Cerebellar nuclear complex (tissue), 1 donor: ENCODE data around the gene SPAG6.

Experiments
- DNase-seq, 2 experiments: peaks; one replicate each; lab custom pipeline; 2025; lab: John Stamatoyannopoulos, UW

Gene SPAG6

DNA sequence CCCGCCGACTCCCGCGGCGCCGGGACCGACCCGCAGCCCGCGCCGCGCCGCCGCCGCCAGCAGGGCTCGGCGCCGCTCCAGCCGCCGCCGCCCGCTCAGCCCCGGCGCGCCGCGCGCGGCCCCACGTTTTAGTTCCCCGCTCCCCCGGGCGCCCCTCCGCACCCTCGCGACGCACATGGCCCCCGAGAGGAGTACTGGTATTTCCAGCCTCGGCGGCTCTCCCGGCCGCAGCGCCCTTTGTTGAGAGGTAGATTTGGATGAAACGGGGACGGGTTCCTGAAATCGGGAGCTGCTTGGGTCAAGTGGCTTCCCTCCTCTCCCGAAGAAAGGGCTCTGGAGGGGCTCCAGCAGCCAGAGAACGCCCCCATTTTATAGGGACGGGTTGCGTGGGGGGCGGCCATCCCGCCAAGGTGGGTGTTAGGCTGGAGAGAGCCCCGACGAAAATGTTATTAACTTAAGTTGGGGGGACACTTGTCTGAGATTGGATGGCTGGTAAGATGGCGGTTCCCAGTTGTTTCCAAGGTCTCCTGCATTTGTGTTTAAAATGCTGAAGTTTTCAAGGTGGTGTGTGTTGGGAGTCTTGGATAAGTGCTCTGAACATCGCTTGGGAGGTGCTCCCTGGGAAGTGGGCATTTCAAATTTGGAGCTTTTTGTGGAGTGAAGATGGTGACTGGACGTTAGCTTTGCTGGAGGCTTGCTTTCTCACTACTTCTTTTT lies 23.2 kb upstream of the SPAG6 start:
- no peak for DNase-seq

DNA sequence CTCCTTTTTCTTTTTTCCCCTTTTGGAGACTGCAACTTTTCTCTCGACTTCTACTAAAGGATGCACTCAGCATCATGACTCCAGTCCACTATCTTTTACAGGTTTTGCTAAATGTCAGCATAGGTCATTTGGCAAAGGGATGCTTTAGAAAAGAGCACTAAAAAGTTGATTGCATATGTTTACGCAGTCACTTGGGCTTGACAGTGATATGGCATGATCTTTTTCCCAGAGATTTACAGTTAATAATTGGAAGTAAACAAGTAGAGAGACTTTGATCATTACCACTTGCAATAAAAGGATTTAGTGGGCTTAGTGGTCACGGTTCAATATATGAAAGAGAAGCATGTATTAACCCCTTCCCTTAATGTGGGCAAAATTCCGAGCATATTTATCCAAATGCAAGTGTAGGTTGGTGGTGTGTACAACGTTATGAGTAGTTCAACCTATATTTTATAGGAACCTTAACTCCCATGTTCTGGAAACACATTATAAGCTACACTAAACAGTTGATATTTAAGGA lies 22.6 kb upstream of the SPAG6 start:
- no peak for DNase-seq

DNA sequence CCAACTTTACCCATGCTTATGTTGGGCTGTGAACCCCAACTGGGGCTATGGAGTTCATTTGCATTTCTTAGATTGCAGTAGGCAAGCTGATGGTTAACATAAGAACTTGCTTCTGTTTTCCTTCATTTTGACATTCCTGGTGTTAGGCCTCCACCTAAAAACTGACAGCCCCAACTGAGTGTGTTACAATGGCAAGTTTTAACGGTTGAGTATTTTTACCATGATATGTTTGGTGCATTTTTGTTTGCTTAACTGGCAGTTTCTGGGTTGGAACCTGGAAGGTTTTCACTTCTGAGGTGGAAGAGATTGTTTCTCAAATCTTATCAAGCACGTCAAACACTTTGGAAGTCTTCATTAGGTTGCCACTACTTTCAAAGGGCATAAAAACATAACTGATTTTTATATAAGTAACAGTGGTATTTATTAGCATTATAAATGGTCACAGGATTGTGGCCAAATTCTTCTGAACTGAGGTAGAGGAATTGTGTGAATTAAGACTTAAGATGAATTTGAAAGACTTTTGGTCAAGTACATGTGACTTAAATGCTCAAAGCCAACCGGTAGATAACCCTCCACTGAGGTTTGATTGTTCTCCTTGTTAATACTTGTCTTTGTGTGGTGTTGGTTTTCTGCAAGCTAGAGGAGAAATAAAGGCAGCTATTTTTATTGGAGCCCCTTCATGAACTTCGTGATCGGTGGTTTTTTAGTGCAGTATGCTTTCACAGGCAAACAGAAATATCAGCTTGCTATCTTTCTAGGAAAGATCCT lies 21.6 kb upstream of the SPAG6 start:
- DNase-seq: no peak

DNA sequence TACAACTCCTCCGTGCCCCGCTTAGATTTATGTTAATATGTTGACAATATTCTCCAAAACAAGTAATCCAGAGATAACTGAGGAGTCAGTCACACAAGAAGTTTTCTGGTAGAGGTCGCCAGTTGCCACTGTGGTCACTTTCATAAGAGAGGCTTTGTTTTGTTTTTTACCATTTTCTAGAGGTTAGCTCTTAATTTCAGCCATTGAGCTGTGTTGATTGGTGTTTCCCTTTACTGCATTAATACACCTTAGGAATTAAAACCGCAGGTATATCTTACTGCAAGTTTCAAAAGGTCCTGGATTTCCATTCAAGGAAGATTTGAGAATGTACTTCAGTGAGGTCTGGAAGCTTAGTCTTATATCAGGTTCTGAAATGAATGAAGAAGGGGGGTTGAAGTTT lies 20.9 kb upstream of the SPAG6 start:
- no peak for DNase-seq

DNA sequence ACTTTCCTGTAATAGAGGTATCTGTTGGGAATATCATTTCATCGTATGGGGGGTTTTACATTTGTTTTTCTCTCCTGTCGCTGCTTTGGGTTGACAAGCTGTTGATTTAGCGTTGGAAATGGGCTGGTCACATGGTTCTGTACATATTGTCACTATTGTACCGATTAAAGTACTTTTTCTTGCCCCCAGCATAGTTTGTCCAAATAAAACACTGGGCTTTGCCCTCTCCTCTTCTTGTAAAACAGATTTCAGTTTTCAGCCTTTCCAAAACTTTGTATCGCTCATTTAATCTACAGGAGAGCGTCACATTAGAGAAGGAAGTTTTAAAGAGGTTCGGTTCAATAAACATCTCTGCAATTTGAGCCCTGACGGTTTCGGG lies 20.4 kb upstream of the SPAG6 start:
- DNase-seq: no peak

DNA sequence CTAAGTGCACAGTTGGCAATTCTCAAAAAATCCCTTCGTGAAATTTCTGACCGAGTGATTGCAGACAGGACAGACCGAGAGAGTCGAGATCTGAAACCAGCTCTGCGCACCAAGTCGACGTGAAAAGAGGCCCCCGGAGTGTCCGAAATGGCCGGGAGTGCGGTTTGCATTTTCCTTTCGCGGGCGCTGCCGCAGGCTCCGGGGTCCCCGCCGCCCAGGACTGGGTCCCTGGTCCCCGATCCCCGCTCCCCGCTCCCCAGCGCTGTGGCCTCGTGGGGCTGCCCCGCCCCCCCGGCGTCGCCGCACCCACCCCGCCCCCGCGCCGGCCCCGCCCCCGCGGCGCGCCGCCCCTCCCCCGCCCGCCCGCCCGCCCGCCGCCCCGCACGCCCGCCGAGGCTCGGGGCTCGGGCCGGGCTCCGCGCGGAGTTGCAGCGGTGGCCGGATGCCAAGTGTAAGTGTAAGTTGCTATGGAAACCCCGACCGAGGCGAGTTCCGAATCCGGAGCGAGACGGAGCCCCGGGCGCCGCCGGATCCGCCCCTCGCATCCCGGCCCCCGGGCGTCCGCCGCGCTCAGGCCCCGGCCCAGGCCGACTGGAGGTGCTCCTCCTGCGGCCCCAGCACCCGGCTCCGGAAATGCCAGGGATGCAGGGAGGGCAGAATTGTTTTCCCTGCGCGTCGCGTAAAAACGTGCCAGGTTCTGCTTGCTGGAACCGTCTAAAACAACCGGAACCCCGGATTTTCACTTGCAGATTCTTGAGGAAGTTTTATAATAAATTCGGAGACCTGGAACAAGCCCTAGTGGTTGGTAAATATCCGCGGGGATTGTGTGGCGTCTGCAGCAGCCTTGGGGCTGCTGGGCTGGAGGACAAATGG lies 19.8 kb upstream of the SPAG6 start:
- no peak for DNase-seq

DNA sequence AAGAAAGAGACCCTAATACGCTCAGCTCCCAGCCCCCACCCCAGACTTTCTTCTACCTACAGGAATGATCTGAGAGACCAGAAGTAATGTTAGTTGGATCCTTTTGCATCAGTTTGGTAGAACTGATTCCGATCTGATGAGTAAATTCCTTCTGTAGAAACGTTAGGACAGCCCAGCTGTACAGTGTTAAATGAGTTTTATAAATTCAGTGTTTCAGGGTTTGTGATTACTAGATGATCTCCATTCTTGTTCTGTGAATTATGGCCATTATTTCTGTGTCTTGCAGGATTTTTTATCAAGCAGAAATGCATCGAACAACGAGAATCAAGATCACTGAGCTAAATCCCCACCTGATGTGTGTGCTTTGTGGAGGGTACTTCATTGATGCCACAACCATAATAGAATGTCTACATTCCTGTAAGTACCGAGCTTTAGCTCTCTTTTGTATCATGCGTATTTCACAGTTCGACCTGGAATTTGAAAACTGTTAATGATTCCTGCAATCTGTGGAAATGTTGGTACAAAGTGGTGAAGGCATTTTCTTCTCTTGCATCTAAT lies 19.1 kb upstream of the SPAG6 start:
- no peak for DNase-seq

DNA sequence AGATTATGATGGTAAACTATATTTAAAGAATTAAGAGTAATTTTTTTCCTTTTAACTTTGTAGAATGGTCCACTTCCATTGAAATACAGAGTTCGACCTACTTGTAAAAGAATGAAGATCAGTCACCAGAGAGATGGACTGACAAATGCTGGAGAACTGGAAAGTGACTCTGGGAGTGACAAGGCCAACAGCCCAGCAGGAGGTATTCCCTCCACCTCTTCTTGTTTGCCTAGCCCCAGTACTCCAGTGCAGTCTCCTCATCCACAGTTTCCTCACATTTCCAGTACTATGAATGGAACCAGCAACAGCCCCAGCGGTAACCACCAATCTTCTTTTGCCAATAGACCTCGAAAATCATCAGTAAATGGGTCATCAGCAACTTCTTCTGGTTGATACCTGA lies 16.1 kb upstream of the SPAG6 start:
- DNase-seq: no peak

DNA sequence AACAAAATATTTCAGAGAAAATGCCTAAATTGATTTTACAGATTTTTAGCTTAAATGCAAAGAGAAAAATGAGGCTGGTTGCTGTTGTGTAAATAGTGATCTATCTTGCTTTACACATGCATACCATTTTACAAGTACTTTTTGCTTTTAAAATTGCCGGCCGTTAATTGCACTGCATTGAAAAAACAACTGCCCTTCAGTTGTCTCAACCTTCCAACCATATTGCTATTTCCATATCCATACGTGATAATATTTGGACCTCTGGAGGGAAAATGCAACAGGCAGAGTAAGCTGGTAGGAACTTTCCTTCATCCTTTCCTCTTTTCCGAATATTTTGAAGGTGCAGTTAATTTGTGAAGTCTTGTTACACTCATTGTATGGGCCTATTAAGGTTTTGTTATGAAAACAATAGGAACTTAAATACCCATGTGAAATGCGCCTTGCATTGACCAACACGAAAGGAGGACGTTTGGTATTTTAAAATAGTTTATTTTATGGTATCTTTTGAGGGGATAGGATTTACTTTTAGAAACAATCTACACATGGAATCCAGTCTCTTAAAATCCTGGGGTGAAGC lies 13.1 kb upstream of the SPAG6 start:
- no peak for DNase-seq

DNA sequence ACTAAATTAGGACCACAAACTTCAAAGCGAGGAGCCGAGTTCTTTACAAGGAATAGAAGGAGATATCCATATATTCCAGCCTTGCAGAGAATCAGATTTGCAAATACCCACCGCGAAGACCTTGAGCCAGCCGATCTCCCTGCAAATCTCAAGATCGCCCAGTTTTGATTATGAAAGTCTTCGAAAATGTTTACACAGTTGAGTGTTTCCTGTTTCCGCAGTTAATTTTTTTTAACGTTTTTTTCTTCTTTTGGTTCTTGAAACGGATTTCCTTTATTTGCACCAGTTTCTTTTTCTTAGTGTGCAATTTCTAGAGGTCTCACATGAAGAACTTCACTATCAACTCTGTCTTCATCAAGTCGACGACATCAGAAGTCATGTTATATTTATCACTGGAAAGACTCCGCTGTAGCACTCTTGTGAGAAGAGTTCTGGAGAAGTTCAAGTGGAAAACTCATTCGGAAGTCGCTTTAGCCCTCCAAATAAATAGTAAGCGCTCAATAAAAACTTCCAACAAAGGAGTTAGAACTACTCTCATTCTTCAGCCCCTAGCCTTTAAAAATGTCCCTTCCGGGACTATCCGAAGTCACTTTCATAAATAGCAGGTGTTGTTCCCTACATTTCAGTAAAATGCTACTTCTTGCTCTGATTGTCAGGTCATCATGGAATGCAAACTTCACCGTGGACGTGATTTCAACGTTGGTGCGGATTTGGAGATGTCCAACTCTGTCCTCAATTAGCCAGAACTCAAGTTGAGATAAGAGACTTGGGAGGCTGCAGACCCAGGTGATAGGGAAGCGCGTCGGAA lies 11.9 kb upstream of the SPAG6 start:
- DNase-seq: no peak

DNA sequence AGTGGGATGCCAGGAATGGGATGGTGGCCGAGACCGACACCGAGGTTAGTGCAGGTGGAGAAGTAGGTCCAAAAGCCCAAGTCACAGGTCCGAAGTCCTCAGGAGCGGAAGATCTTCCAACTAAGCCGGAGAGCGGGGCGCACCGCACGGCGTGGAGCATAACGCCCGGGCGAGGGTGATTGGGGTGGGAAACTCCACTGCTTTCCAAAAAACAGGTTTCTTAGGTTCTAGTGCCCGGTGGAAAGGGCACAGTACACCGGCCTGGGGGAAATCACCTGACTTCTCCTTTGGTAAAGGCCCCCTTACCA lies 11.4 kb upstream of the SPAG6 start:
- no peak for DNase-seq

DNA sequence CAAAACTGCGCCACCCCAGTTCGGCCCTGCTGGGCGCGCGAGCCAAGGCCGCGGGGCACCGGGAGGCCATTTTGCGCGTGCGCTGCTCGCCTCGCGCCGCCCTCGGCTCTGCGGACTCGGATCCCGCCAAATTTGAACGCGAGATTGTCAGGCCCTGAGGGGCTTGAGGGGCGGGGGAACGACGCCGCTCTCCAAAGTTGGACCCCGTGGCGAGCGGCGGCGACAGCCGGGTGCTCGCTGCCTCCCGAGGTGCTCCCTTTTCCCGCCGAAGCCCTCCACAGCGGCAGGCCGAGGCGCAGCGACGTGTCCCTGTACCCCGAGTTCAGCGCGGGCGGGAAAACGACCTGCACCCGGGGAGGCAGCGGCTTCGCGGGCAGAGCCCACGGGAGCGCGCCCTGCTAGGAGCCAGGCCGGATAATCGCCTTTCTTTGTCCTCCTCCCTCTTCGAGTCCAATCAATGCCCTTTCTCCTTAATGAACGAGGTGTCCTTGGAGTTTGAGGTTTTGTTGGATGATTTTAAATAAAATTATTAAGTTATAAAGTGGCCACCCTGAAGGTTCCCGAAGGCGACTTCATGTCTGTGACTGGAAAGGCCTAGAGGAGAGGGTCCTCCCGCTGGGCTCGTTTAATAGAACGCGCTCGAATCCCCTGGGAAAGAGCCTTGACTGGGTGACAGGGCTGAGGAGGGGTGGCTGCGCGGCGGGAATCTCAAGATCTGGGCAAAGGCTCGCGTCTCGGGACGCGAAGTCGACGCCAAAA lies 10.7 kb upstream of the SPAG6 start:
- no peak for DNase-seq

DNA sequence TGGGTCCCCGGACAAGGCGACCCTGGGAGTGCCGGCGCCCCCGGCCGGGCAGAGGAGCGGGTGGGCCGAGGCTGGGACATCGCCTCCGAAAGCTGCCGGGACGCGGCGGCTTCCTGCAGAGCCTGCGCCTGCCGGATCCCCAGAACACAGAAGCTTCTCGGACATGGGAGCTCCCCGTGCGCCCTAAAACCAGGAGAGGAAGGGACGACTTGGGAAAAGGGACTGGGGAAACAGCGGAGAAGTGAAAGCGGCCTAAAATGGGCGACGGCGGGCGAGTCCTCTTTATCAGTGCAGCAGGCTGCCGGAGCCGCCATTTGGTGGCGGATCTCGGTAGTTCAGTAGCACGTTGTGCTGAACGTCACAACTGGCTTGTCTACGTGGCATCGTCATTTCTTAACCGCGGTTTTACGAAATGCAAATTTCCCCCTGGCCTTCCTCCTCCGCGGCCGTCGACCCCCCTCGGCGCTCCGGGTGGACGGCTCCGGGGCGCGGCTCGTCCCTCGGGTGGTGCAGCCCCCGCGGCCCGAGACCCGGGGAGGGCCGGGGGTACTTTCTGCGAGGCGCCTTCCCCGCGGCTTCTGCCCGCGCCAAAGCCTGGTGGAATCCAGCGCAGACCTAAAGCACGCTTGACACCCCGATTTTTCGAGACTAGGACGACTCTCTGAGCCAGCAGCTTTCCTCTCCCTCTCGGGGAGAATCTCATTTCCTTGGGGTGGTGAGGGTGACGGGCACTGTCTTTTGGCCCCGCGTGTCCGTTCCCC lies 9.9 kb upstream of the SPAG6 start:
- DNase-seq: no peak

DNA sequence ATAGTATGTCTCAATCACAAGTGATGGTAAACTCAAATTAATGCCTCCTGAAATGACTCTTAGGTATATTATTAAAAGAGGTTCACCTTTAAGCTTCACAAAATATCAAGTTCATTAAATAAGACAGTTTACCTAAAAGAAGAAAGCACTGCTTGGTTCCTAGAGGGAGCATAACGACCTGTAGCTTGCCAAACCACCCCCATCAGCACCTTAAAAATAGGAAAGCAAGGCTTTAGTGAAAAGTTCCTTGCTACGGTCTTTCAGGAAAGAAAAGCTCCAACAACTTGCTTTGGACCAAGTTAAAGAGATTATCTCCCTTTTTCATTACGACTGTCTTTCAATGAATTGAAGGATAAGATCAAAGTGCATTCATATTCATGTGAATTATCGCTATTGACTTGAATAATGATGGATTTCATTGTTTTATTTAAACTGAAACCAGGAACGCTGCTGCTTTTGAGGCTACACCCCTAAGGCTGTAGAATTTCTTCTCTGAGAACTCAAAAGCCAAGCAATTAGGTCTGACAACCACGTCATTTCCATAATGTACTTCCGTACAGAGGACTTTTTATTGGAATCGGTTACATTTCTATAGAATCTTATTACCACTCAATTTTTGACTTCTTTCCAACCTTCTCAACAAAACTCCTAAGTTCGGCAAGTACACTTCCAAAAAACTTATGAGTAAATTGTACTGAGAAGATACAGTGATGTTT lies 7.0 kb upstream of the SPAG6 start:
- DNase-seq: no peak

DNA sequence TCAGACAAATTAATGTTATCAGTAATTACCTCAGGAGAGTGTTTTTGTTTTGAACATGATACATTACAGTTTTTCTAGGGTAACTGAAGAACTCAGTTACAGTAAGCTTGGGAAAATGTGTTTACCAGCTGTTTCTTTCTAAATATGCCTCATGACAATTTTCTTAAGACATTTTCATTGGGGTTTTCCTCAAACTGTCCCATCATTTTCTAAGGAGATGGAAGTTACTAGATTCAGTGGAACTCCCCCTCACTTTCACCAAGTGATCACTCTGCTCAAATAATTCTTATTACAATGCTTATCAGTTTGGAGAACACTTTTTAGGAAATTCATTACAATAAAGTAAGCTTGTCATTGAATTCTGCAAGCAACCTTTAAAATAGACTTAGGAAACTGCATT lies 6.4 kb upstream of the SPAG6 start:
- DNase-seq: no peak

DNA sequence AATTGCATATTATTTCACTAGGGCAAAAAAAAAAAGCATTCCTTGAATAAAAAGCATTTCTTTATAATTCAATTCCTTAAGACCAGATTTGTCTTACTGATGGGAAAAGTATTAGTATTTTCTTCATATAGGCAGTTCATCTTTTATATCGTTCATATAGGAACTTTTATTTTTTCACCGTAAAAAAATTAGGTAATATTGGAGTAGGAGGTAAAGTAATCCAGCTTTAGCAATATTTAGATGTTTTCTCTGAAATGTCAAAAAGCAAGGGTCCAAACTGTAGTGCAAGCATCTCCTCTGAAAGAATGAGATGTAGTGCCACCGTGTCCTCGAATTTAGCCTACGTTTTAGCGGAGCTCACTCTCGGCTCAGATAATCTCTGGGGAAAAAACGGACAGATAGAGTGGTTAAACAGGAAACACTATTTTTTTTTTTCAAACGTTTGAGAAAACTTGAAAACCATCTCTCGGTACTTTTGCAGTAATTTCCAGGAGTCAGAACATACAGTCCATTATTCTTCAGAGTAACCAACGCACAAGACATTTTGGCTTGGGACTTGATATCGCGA lies 5.5 kb upstream of the SPAG6 start:
- DNase-seq: no peak

DNA sequence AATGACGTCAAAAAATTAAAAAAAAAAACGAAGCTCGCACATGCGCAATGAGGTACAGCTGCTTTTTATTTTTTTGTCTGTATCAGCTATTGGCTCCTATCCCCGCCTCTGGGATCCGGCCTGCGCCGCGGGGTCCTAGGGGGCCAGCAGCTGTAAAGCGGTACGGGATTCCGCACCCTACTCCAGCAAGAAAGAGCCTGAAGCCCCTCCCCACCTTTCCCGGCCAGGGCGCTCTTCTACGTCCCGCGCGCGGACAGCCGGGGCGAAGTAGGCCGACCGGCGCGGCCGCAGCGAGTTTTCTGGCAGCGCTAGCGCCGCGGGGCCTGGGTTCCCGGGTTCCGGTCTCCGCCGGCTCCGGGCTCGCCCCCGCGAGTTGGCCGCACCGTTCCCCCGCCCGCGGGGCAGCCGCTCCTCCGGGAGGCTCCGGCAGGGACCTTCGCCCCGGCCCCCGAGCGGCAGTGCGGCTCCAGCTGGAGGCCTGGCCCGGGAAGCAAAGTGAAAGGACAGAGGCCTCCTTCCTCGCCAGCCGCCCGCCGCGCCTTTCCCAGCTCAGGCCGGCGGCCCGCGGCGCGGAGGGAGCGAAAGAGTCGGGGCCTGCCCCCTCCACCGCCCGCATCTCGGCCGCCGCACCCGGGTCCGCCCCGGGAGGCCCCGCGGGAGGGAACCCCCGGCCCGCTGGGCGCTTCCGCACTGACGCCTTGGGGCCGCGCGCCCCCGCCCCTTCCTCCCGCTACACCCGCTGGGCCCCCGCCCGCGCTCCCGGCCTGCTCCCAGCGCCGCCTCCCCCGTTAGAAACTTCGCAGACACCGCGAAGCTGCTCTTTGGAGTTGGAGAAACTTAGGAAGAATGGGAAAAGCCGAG lies 4.7 kb upstream of the SPAG6 start:
- no peak for DNase-seq
